NCI-H1436 treated with DMSO at 0.1 percent for 48 hours (cell line): ENCODE results near the gene ZDHHC14.
"Not testable (repeated sequence)": the region's sequence is repeated elsewhere in the genome, so short reads cannot be mapped to it uniquely, and the experiment has no call there.

ENCODE experiments used
- DNase-seq: peaks from one replicate; lab custom pipeline; 2025; lab: John Stamatoyannopoulos, UW

ZDHHC14 gene

GRCh38 chr6:157406661-157407060 lies 25.7 kb downstream of the ZDHHC14 start:
- no peak for DNase-seq

GRCh38 chr6:157407646-157408045 lies 26.7 kb downstream of the ZDHHC14 start:
- no peak for DNase-seq

- DNase-seq, result not testable (repeated sequence)
These were observed 27.4 kb downstream of the ZDHHC14 start for GRCh38 chr6:157408427-157408826.

- DNase-seq, result no peak
These were observed 29.1 kb downstream of the ZDHHC14 start for GRCh38 chr6:157410045-157410444.

GRCh38 chr6:157411368-157411767 lies 30.4 kb downstream of the ZDHHC14 start:
- no peak for DNase-seq

GRCh38 chr6:157412791-157413190 lies 31.8 kb downstream of the ZDHHC14 start:
- DNase-seq, result no peak

- no peak for DNase-seq
These were observed 39.5 kb downstream of the ZDHHC14 start for GRCh38 chr6:157420497-157420896.

GRCh38 chr6:157424491-157425020 lies 43.6 kb downstream of the ZDHHC14 start:
- no peak for DNase-seq

GRCh38 chr6:157427969-157428368 lies 47.0 kb downstream of the ZDHHC14 start:
- DNase-seq, result no peak

- no peak for DNase-seq
These were observed 47.6 kb downstream of the ZDHHC14 start for GRCh38 chr6:157428427-157429202.

GRCh38 chr6:157429248-157429647 lies 48.3 kb downstream of the ZDHHC14 start:
- no peak for DNase-seq

- no peak for DNase-seq
These were observed 49.8 kb downstream of the ZDHHC14 start for GRCh38 chr6:157430834-157431233.

- no peak for DNase-seq
These were observed 51.4 kb downstream of the ZDHHC14 start for GRCh38 chr6:157432231-157432891.

GRCh38 chr6:157432892-157433265 lies 51.9 kb downstream of the ZDHHC14 start:
- no peak for DNase-seq

GRCh38 chr6:157433678-157434081 lies 52.7 kb downstream of the ZDHHC14 start:
- DNase-seq, result no peak

- DNase-seq, result no peak
These were observed 53.5 kb downstream of the ZDHHC14 start for GRCh38 chr6:157434349-157435033.

- DNase-seq, result no peak
These were observed 55.4 kb downstream of the ZDHHC14 start for GRCh38 chr6:157436219-157436943.

GRCh38 chr6:157436944-157437336 lies 56.0 kb downstream of the ZDHHC14 start:
- DNase-seq, result no peak

- no peak for DNase-seq
These were observed 57.7 kb downstream of the ZDHHC14 start for GRCh38 chr6:157438611-157439111.

GRCh38 chr6:157440171-157440570 lies 59.2 kb downstream of the ZDHHC14 start:
- no peak for DNase-seq

GRCh38 chr6:157442291-157442690 lies 61.3 kb downstream of the ZDHHC14 start:
- DNase-seq, result no peak
